ENCODE measurements around the gene NIN. TPM values are rescaled to one million over a fixed set of nuclear protein-coding genes. Genes with fewer than 3 reads are reported as not detected.

NIN gene
- total and polyA plus RNA-seq, 10 donors: 11.8 to 139 (median 94.4) TPM

DNA sequence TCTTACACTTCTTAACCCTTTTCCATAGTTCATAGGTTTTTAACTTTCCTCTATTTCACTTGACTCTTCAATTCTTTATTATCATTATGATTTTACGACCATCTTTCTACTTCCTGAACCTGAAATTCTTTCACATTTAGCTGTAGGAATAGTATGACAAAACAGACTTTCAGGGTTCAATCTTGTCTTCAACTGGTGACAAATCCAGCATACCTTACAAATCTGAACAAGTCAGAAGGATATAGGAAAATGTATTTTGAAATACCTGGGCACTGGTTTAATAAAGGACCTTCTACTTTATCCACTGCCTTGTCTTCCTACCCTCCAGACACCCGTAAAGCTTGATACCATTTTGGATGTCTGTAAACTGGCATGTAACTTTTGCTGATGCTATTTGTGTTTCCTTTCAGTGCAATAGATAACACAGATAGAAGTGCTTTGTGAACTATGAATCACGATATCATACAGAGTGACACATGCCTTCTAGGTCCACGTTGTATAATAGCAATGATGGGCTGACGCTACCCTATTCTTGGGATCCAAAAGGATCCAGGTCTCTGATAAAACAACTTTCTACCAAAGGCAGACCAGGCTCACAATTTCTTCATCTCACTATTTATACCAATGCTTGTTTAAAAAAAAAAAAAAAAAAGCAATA lies 85.4 kb downstream of the NIN start:
- no peak for TF ChIP-seq POLR2AphosphoS5 (IDR thresholded peaks at IDR 0.05)
- TF ChIP-seq, protein P1, sequence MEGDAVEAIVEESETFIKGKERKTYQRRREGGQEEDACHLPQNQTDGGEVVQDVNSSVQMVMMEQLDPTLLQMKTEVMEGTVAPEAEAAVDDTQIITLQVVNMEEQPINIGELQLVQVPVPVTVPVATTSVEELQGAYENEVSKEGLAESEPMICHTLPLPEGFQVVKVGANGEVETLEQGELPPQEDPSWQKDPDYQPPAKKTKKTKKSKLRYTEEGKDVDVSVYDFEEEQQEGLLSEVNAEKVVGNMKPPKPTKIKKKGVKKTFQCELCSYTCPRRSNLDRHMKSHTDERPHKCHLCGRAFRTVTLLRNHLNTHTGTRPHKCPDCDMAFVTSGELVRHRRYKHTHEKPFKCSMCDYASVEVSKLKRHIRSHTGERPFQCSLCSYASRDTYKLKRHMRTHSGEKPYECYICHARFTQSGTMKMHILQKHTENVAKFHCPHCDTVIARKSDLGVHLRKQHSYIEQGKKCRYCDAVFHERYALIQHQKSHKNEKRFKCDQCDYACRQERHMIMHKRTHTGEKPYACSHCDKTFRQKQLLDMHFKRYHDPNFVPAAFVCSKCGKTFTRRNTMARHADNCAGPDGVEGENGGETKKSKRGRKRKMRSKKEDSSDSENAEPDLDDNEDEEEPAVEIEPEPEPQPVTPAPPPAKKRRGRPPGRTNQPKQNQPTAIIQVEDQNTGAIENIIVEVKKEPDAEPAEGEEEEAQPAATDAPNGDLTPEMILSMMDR (IDR thresholded peaks at IDR 0.05 in 8 of 11, conservative IDR thresholded peaks at IDR 0.05 in 3 of 11): no peak
- TF ChIP-seq POLR2A (IDR thresholded peaks at IDR 0.05): no peak
- no peaks in the 10 kb centered on the region for H3K9me3 ChIP-seq
- peak overlapping the region in 1 of 8 donors; percentile 28 for H3K27ac ChIP-seq
- H3K36me3 ChIP-seq: peaks cover 3 to 100% (median 67%) of the 10 kb centered on the region in 6 donors
- DNase-seq: no peak
- intact Hi-C loops (cut with DNase I; ENCODE audit: low total_unique reads): no loop called here
- H3K4me3 ChIP-seq: no peak overlapping the region
- WGBS, 5 donors: 94 to 98% (median 96%) methylated on average over 5 of the region's 5 CpGs
- peaks cover 0 to 39% (median 16%) of the 10 kb centered on the region in 6 donors for H3K4me1 ChIP-seq
- no peaks in the 10 kb centered on the region for H3K27me3 ChIP-seq (replicated peaks in 1 of 7)

DNA sequence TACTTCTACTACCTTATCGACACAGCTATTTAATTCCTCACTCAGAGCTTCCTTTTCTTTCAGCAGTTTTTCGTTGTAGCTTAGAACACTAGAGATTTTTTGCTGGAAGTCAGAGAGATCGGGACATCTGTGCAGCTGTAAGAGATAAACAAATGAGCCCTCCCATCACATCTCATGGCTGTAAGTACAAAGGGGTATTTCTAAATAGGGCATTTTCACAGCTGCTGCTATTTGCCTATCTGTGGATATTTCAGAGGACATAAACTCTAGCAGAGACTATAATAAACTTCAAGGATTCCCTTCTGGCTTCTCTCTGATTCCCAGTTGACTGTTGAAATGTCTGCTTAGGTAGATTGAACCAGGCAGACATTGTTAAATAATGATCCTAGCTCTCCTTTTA lies 86.7 kb downstream of the NIN start:
- Histone ChIP-seq H3K36me3 (peaks cover 3 to 97% (median 62%) of the 10 kb centered on the region in 6 donors), H3K27me3 (replicated peaks in 1 of 7) (no peaks in the 10 kb centered on the region), H3K4me1 (peaks cover 0 to 52% (median 26%) of the 10 kb centered on the region in 6 donors), H3K9me3 (no peaks in the 10 kb centered on the region), H3K27ac (peak overlapping the region in 3 of 8 donors; percentile 7 to 36 (median 28)), H3K4me3 (no peak overlapping the region)
- 66 to 96% (median 79%) methylated on average over 3 of the region's 3 CpGs for WGBS, 5 donors
- no peak for DNase-seq
- intact Hi-C loops (cut with DNase I; ENCODE audit: low total_unique reads): no loop called here
- TF ChIP-seq POLR2A (IDR thresholded peaks at IDR 0.05) (no peak), POLR2AphosphoS5 (IDR thresholded peaks at IDR 0.05) (no peak)
- TF ChIP-seq, protein P1 (IDR thresholded peaks at IDR 0.05 in 8 of 11, conservative IDR thresholded peaks at IDR 0.05 in 3 of 11): no peak

DNA sequence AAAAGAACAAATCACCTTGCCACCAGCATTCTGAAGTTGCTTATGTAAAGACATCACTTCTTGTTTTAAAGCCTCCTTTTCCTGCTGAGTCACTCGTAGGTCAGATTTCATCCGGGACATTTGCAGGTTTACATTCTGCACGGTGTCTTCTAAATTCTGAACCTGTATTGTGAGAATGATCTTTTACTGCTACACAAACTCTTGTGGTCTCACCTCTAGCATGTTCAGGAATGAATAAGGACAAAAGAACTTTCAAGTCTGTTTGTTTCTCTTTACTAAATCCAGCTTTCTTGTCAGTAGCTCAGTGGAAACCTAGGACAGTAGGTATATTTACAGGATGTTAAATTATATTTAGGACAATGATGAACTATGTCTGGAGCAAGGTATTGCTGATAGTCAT lies 89.4 kb downstream of the NIN start:
- 21 to 36% (median 35%) methylated on average over 3 of the region's 3 CpGs for WGBS, 5 donors
- intact Hi-C loops (cut with DNase I; ENCODE audit: low total_unique reads): no loop called here
- H3K4me3 ChIP-seq: no peak overlapping the region
- peaks cover 3 to 97% (median 63%) of the 10 kb centered on the region in 6 donors for H3K36me3 ChIP-seq
- H3K9me3 ChIP-seq: no peaks in the 10 kb centered on the region
- peak overlapping the region in 4 of 8 donors; percentile 67 to 78 (median 74) for H3K27ac ChIP-seq
- no peaks in the 10 kb centered on the region for H3K27me3 ChIP-seq (replicated peaks in 1 of 7)
- no peak for DNase-seq
- H3K4me1 ChIP-seq: peaks cover 0 to 42% (median 26%) of the 10 kb centered on the region in 6 donors
- TF ChIP-seq POLR2A (IDR thresholded peaks at IDR 0.05): no peak
- TF ChIP-seq, protein P1 (IDR thresholded peaks at IDR 0.05 in 8 of 11, conservative IDR thresholded peaks at IDR 0.05 in 3 of 11): no peak
- TF ChIP-seq POLR2AphosphoS5 (IDR thresholded peaks at IDR 0.05): no peak

DNA sequence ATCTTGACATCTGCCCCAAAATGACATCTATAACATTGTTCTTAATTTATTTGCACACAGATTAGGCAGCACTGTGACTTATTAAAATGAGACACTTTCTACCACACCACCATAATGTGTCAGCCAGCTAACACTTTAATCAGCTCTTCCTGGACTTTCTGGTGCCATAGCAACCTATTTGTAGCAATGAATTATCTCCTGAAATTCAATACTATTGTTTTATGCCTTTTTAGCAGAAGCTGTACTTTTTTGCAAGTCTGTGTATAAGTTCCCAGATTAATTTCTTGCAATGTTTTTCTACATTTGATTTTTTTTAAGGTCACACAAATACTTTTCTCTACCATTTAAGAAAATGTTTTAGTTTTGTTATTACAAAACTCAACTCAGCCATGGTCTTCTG lies 90.1 kb downstream of the NIN start:
- Histone ChIP-seq H3K27me3 (replicated peaks in 1 of 7) (no peaks in the 10 kb centered on the region), H3K4me1 (peaks cover 0 to 42% (median 26%) of the 10 kb centered on the region in 6 donors), H3K4me3 (no peak overlapping the region), H3K36me3 (peaks cover 3 to 97% (median 66%) of the 10 kb centered on the region in 6 donors), H3K27ac (peak overlapping the region in 5 of 8 donors; percentile 59 to 78 (median 71)), H3K9me3 (no peaks in the 10 kb centered on the region)
- no peak for DNase-seq
- intact Hi-C loops (cut with DNase I; ENCODE audit: low total_unique reads): no loop called here
- no peak for TF ChIP-seq POLR2AphosphoS5 (IDR thresholded peaks at IDR 0.05)
- no peak for TF ChIP-seq POLR2A (IDR thresholded peaks at IDR 0.05)
- TF ChIP-seq, protein P1 (IDR thresholded peaks at IDR 0.05 in 8 of 11, conservative IDR thresholded peaks at IDR 0.05 in 3 of 11): no peak
